SHP77 (cell line): Measurements from ENCODE around the gene FUT3.
"Not testable (repeated sequence)": the region's sequence is repeated elsewhere in the genome, so short reads cannot be mapped to it uniquely, and the experiment has no call there.

ENCODE experiments used
- DNase-seq, 2 experiments: peaks; one replicate each; lab custom pipeline; 2025; lab: John Stamatoyannopoulos, UW

FUT3 gene

DNA sequence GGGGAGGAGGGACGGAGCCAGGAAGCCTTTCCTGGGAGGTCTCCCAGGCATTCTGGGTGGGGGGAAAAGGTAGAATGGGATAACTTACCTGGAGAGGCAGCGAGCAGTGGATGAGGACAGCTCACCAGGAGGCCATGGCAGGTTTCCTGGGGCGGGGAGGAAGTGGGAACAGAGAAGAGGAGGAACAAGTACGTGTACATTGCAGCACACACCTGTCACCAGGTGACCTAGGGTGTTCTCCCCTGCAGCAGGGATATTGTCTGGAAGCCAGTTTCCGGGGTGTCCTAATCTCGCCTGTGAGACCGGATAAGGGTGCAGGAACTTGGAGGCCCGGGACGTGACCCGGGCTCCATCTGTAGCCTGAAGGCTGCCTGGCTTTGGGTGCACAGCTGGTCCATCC lies at the start of gene FUT3:
FUT3 (minus strand) TSS at position 148 of the 400 bp plus-strand sequence.
- no peak for DNase-seq

DNA sequence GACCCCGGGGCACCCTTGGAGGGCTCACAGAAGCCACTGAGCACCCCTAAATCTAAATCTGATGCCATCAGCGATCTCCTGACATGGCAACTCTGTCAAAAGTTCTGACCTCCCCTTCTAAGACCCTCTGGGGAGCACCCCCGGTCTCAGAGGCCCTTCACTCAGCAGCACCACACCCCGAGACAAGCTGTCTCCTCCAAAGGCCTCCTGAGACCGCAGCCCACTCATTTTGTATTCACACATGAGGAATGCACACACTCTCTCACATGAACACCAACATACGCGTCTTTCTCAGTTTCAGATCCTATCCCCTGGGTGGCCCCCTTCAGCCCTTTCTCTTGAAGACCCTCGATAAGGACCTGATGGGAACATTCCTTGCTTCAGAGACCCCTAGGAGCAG lies 49.7 kb upstream of the FUT3 start:
- DNase-seq = no peak

GRCh38 chr19:5899728-5900526 lies 48.7 kb upstream of the FUT3 start:
- no peak for DNase-seq

- DNase-seq = no peak
Observed at GRCh38 chr19:5897189-5897969, 46.1 kb upstream of the FUT3 start.

DNA sequence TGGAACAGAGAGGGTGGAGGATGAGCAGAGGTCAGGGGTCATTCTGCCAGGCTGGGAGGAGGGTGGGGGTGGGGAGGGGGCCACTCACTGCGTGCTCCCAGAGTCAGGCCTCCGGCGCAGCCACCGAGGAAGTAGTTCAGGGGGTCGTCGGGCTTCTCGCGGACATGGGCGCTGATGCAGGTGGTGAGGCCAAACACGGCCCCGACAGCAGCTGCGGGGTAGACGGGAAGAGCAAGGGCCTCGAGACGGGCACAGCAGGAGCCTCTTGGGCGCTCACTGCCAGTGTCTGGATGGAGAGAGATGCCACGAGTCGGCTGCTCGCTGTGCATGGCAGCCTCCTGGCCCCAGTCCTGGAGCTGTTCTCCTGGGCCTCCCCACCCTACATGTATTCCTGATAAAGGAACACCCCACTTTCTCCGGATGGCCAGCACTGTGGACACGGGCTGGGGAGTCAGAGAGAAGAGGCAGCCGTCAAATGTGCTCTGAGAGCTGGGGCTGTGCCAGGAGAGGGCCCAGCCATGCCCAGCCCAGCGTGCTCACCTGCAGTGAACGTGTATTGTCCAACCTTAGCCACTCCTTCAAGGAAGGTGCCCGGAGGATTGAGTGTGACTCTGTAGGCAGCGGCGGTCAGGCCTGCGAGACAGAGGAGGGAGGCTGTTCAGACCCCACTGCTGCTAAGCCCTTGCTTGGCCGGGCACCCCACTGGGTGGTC lies 45.3 kb upstream of the FUT3 start:
- DNase-seq = no peak

DNA sequence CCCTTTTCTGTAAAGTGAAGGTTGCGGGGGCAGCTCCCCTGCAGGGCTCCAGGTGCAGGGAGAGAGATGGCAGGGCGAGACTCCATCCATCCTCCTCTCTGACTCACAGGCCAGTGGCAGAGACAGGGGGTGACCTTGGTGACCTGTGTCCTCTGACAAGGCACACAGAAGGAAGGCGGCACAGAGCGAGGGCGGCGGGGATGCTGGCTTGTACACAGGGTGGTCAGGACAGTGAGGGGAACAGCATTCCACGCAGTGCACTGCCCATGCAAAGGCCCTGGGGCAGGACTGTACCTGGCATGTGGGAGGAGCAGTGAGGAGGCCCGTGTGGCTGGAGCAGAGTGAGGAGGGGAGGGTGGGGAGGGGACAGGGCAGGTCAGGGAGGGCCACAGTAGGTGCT lies 44.6 kb upstream of the FUT3 start:
- no peak for DNase-seq

DNA sequence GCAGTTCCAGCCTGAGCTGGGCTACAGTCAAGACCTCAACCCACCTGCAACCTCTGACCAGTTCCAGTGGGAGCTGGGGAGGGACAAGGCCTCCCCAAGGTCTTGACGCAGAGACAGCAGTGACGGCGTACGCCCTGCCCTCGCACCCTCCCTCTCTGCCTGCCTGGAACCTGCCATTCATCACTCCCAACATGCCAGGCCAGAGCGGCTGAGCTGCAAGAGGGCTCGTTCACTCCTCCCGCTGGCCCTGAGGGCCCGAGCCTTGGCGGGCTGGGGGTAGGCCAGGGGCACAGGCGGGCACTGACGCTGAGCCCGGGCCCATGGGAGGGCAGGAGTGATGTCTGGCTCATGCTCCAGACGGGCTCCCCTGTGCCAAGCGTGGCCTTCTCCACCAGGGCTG lies 44.2 kb upstream of the FUT3 start:
- DNase-seq = no peak

- no peak for DNase-seq
Observed at GRCh38 chr19:5894704-5895349, 43.6 kb upstream of the FUT3 start.

- DNase-seq = no peak
Observed at GRCh38 chr19:5893907-5894703, 42.9 kb upstream of the FUT3 start.

GRCh38 chr19:5893296-5893903 lies 42.2 kb upstream of the FUT3 start:
- DNase-seq = no peak

DNA sequence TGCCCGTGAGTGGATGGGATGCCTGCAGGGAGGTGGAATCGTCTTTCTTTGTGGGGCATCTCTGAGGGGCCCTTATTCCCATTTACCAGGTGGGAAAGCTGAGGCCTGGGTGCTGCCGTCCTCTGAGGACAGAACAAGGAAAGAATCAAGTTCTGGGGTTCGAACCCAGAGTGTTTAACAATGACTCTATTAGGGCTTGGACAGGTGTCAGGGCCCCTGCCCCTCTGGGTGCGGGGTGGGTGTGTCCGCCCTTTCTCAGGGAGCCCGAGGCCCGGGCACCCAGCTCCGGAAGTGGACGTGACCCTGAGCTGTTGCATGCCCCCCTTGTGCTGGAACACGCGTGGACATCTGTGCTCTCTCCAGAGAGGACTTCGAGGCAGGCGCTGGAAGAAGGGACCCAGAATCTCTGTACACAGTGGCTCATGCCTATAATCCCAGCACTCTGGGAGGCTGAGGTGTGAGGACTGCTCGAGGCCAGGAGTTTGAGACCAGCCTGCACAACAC lies 41.6 kb upstream of the FUT3 start:
- DNase-seq = no peak

- peak; percentile 22 to 24 for DNase-seq
Observed at GRCh38 chr19:5891938-5892771, 40.9 kb upstream of the FUT3 start.

GRCh38 chr19:5891572-5891937 lies 40.3 kb upstream of the FUT3 start:
- no peak for DNase-seq

GRCh38 chr19:5890099-5890498 lies 38.9 kb upstream of the FUT3 start:
- no peak for DNase-seq

DNA sequence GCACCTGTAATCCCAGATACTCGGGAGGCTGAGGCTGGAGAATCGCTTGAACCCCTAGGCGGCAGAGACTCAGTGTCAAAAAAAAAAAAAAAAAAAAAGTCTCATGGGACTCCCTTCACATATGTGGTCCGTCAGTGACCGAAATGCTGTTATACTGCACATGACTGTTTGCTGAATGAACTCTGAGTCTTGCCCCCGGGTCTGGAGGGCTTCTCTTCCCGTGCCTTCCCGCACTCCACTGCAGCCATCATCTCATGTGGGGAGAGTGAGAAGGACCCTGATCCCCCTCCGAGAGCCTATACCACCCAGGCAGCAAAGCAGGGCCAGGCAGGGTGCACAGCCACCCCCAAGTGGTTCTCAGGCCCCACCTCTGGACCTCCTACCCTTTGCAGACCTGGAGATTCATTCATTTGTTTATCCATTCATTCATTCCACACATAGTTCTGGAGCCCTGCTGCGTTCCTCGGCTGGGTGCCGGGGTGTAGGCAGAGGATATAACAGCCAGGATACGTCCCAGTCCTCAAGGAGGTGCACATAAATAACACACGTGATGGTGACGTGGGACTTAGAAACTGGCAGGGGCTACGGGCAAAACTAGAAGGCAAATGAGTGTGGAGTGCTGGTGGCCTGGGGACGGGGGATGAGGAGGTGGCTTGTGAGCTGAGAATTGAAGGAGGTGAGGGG lies 38.2 kb upstream of the FUT3 start:
- DNase-seq = no peak

GRCh38 chr19:5884065-5884811 lies 33.0 kb upstream of the FUT3 start:
- not testable (repeated sequence) for DNase-seq

DNA sequence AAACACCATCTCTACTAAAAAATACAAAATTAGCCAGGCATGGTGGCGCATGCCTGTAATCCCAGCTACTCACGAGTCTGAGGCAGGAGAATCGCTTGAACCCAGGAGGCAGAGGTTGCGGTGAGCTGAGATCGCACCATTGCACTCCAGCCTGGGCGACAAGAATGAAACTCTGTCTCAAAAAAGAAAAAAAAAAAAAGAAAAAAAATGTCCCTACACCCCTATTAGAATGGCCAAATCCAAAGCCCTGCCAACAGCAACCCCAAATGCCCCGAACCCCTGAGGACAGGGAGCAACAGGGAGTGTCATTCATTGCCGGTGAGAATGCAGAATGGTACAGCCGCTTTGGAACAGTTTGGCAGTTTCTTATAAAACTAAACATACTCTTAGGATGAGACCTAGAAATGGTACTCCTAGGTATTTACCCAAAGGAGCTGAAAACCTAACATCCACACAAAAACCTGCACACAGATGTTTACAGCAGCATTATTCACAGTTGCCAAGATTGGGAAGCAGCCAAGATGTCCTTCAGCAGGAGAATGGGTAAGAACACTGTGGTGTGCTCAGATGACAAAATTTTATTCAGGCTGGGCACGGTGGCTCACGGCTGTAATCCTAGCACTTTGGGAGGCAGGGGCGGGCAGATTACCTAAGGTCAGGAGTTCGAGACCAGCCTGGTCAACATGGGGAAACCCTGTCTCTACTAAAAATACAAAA lies 32.1 kb upstream of the FUT3 start:
- not testable (repeated sequence) for DNase-seq

DNA sequence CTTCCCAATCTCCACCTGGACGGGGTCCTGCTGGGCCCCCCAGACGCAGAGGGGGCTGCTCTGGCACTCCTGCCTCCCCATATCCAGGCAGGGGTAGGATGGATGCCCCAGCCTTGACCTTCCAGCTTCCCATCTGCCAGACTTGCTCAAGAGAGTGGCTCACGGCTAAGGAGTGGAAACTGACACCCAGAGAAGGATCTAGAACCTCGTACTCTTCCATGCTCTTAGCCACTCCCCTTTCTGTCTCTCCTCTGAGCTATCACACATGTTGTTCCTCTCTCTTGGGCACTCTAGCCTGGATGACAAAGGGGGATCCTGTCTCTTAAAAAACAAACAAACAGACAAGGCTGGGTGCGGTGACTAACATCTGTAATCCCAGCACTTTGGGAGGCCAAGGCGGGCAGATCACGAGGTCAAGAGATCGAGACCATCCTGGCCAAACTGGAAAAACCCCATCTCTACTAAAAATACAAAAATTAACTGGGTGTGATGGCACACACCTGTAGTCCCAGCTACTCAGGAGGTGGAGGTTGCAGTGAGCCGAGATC lies 31.2 kb upstream of the FUT3 start:
- DNase-seq = no peak
